ENCODE results near the gene COPS6.

COPS6 gene

DNA sequence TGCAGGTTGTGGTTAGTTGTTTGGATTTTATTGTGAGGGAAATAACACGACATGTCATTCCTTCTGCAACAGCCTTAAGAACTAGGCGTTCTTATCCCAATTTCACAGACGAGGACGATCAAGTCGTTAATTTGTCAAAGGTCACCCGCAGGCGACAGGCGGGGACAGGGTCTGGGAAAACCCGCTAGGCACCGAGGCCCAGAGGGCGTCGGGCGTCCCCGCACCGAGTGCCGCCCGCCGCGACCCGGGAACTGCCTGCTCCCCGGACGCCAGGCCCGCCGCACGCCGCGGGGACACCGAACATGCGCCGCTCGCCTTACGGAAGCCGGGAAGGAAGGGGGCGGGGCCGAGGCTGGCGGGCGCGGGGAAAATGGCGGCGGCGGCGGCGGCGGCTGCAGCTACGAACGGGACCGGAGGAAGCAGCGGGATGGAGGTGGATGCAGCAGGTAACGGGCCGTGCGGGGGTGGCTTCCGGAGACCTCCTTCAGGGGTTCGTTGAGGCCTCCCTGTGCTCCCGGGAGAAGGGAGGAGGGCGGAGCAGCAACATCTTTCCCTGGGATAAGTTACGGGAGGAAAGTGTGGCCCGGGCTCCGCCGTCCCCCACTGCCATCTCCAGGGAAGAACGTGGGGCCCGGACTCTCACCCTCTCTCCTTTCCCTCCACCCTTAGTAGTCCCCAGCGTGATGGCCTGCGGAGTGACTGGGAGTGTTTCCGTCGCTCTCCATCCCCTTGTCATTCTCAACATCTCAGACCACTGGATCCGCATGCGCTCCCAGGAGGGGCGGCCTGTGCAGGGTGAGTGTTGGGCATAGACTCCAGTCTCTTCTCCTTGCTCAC is at the start of gene COPS6:
Gene COPS6, plus strand, starts transcription at position 349 of the 837 bp plus-strand sequence. Its CDS starts 22 bp downstream, at position 371.
- DNase-seq (ENCODE audit: low read depth, low spot score): peak; percentile 92

DNA sequence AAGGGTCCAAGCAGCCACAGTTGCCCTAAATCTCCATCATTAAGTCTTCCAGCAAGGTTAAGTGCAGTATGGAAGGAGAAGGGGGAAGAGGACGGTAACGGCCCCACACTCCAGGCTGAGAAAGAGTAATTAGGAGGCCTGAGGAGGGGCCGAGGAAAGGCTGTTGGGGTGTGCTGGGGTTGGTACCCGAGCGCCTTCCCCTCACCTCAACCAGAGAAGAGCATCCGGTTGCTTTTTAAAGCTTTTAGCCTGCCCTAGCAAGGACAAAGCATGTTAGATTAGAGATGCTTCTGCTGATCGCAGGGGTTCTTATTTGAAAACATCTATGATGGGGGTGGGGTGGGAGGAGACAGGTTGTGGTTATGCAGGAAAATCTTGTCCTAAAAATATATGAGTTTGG is 48.2 kb upstream of the COPS6 start:
- DNase-seq (ENCODE audit: low read depth, low spot score): no peak

DNA sequence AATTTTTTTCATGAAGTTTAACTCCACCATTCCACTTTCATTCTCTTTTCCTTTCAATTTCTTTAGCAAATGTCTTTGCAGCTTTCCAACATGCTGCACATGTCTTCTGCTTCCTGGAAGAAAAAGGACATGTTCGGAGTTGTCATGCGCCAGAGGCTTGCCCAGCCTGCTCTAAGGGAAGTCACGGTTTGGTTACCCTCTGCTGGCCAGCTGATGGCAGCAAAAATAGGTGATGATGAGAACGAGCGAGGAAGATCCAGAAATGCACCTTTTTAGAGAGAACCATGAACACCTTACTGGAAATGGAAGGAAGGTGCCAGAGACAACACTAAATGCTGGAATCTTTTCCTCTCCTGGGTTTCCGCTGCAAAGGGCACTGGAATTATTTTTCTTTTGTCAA is 44.1 kb upstream of the COPS6 start:
- no peak for DNase-seq (ENCODE audit: low read depth, low spot score)

DNA sequence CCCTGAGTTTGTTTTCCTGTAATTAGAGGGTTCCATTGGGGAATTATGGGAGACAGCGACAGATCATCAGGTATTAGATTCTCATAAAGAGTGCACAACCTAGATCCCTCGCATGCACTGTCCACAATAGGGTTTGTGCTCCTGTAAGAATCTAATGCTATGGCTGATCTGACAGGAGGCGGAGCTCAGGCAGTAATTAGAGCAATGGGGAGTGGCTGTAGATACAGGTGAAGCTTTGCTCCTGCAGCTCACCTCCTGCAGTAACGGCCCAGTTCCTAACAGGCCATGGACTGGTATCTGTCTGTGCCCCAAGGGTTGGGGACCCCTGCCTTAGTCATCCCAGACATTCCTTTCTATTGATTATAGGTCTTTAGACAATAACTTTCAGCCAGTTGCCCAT is 40.1 kb upstream of the COPS6 start:
- DNase-seq (ENCODE audit: low read depth, low spot score): no peak

GRCh38 chr7:100049441-100050291 is 39.1 kb upstream of the COPS6 start, which contains the start of gene ZSCAN21:
ZSCAN21 (plus strand) TSS chr7:100049774; CDS start chr7:100057007, 7,233 bp downstream.
- peak; percentile 94 for DNase-seq (ENCODE audit: low read depth, low spot score)

- no peak for DNase-seq (ENCODE audit: low read depth, low spot score)
Measured at GRCh38 chr7:100051611-100052010, 37.2 kb upstream of the COPS6 start.

- DNase-seq (ENCODE audit: low read depth, low spot score): peak; percentile 59
Measured at GRCh38 chr7:100053215-100053614, 35.6 kb upstream of the COPS6 start.

DNA sequence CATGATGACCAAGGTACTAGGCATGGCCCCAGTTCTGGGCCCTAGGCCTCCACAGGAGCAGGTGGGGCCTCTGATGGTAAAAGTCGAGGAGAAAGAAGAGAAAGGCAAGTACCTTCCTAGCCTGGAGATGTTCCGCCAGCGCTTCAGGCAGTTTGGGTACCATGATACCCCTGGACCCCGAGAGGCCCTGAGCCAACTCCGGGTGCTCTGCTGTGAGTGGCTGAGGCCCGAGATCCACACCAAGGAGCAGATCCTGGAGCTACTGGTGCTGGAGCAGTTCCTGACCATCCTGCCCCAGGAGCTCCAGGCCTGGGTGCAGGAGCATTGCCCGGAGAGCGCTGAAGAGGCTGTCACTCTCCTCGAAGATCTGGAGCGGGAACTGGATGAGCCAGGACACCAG is 31.8 kb upstream of the COPS6 start:
- no peak for DNase-seq (ENCODE audit: low read depth, low spot score)

DNA sequence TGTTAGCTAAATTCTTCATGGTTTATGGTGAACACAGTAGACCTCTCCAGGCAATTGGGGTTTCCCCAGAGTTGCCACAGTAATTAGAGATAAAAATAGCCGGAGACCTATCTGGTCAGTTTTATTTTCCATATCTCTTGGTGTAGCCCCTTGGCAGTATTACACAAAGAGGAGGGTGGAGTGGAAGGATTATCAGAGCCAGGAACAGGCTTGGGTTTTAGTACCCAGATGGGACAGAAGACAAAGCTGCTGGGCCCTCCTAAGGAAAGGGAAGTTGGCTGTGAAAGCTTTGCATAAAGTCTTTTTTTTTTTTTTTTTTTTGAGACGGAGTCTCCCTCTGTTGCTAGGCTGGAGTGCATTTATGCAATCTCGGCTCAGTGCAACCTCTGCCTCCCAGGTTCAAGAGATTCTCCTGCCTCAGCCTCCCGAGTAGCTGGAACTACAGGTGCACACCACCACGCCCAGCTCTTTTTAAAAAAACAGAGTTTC is 29.5 kb upstream of the COPS6 start:
- DNase-seq (ENCODE audit: low read depth, low spot score): no peak

DNA sequence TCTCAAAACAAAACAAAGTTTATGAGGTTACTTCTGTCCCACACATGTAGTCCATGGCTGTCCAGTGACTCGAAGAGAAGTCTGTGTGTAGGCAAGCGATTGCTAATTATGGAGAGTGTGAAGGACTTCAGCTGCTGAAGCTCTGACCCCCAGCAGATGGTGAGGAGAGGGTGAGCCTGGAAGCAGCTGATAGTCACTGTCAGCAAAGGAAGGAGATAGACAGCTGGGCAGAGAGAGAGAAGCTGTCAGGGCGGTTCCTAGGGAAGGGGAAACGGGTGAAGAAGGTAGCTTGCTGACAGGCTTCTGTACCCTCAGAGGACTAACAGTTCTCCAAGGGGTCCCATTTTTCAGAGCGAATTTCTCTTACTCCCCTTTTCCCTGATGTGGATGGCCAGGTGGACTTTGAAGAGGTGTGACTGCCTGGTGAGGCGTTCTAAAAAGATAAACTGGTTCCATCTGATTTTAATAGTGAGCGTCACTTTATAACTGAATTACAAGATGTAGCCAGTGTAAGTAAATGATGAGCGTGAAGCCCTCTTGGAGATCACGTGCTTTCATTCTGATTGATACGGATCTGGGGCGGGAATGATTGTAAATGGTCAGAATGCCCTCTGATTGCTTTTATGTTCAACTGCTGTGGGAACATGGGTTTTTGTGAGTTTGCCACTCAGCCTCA is 27.1 kb upstream of the COPS6 start:
- DNase-seq (ENCODE audit: low read depth, low spot score): no peak

DNA sequence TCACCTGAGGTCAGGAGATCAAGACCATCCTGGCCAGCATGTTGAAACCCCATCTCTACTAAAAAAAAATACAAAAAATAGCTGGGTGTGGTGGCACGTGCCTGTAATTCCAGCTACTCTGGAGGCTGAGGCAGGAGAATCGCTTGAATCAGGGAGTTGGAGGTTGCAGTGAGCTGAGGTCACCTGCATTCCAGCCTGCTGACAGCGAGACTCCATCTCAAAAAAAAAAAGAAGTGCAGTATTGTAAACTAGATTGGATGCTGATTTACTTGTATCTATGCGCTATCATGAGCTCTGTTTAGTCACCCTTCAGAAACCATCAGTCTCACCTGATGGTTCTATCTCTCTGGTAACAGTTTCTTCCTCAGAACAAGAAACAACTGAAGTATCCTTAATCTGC is 25.4 kb upstream of the COPS6 start:
- no peak for DNase-seq (ENCODE audit: low read depth, low spot score)

DNA sequence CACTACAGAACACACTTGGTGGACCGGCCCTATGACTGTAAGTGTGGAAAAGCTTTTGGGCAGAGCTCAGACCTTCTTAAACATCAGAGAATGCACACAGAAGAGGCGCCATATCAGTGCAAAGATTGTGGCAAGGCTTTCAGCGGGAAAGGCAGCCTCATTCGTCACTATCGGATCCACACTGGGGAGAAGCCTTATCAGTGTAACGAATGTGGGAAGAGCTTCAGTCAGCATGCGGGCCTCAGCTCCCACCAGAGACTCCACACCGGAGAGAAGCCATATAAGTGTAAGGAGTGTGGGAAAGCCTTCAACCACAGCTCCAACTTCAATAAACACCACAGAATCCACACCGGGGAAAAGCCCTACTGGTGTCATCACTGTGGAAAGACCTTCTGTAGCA is 24.6 kb upstream of the COPS6 start:
- DNase-seq (ENCODE audit: low read depth, low spot score): no peak

GRCh38 chr7:100065452-100066186 is 23.1 kb upstream of the COPS6 start:
- DNase-seq (ENCODE audit: low read depth, low spot score): peak; percentile 71

GRCh38 chr7:100066953-100067352 is 21.8 kb upstream of the COPS6 start:
- no peak for DNase-seq (ENCODE audit: low read depth, low spot score)

DNA sequence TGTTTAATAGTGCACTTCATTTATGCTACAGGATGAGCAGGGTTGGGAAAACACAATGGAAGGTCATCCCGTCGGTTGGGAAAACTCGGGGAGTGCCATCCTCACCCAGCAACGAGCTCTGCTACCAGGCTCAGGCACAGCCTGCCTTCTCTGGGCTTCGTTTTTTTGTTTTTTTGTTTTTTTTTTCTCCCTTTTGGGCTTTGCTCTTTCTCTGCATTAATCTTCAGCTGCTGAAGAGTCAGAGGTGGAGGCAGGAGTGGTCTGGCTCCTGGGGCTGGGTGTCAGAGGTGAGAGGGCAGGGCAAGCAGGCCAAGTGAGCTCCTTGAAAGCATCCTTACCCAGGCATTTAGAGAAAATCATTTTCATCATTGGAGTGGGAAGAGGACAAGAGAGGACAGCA is 18.8 kb upstream of the COPS6 start:
- DNase-seq (ENCODE audit: low read depth, low spot score): no peak

DNA sequence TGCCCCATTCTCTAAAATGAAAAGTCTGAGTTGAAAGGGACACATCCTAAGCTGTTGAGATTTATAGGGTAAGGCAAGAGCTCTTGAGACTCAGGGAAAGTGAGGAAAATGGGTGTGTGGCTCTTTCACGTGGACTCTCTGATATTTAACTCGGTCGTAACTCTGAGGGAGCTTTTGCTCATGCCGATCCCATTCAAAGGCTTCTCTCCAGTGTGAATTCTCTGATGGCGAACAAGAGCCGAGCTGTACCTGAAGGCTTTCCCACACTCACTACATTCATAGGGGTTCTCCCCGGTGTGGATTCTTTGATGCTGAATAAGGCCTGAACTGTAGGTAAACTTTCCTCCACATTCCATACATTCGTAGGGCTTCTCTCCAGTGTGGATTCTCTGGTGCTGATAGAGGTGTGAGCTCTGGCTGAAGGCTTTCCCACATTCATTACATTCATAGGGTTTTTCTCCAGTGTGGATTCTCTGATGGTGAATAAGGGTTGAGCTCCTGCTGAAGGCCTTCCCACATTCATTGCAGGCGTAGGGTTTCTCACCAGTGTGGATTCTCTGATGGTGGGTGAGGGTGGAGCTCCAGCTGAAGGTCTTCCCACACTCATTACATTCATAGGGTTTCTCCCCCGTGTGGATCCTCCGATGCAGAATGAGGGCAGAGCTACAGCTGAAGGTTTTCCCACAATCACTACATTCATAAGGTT is 17.6 kb upstream of the COPS6 start:
- no peak for DNase-seq (ENCODE audit: low read depth, low spot score)

DNA sequence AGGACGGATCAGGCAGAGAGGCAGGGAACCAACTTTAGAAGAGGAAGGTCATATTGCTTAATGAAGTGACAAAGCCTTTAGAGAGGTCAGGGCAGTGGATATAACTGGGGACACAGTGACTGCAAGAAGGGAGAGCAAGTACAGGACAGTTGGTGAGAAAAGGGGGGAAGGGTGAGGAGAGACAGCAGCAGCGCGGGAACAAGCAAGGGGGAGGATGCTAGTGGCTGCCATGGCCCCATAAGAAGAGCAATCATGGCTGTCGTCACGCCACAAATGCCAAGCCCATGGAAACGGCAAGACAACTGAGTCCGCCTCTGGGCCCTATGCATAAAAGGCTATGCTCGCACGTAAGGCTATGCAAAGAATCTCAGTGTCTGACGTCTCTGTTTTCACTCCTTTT is 16.3 kb upstream of the COPS6 start:
- DNase-seq (ENCODE audit: low read depth, low spot score): no peak

DNA sequence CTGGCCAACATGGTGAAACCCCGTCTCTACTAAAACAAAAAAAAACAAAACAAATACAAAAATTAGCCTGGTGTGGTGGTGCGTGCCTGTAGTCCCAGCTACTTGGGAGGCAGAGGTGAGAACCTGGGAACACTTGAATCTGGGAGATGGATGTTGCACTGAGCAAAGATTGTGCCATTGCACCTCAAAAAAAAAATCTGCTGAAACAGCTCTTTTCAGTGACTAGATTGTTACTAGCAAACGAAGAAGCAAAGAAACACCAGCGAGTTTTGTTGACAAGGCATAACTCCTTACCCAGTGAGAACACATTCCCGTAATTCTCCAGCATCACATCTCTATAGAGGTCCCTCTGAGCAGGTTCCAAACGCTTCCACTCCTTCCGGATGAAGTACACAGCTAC is 13.9 kb upstream of the COPS6 start:
- DNase-seq (ENCODE audit: low read depth, low spot score): no peak

DNA sequence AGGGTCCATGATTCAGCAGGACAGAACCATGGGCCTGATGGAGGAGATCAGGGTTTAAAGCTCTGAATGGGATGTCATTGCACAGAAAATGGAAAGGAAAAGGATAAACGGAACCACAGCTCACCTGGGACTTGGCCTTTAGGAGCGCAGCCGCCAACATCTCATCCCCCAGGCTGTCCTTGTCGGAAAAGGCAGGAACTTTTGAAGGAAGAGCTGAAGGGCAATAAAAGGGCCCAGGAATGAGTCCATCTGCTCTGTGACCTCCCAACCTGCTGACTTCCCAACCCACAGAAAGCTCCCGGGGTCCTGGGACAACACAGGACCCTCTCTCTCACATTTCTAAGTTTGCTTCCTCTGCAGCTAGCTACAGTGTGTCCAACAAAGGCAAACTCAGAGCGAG is 13.4 kb upstream of the COPS6 start:
- no peak for DNase-seq (ENCODE audit: low read depth, low spot score)

GRCh38 chr7:100077205-100077604 is 11.6 kb upstream of the COPS6 start:
- no peak for DNase-seq (ENCODE audit: low read depth, low spot score)

Measured in astrocyte of the hippocampus (primary cell).